ENCODE measurements around the gene SHLD1. TPM values are rescaled to one million over a fixed set of nuclear protein-coding genes. Genes with fewer than 3 reads are reported as not detected.
A peak's percentile ranks its signal among the peaks of the same experiment; 100 is the strongest.

Gene SHLD1
- total RNA-seq, 1 donor from 2014 or later = 4.1 TPM

DNA sequence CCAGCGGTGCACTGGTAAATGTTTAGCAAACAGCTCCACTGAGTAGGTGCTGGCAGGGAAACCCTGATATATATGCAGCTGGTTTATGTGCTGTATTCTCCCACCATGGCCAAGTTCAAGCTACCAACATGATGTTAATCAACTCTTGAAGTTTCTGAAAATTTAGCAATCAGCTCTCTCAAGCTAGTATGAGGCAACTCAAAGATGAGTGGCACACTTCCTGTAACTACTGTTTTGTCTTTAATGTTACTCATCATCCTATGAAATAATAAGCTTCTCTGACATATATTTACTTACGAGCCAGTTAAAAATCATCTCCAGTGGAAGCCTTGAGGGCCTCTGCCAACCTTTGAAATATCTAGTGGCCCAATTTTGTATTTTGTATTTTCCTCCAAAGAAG lies 145.4 kb downstream of the SHLD1 start:
- no peak for DNase-seq (ENCODE audit: extremely low spot score, unreplicated experiment)
- Mint-ChIP-seq H3K9me3 (ENCODE audit: unreplicated experiment) (no peaks in the 10 kb centered on the region), H3K4me3 (ENCODE audit: unreplicated experiment) (no peak overlapping the region), H3K27ac (ENCODE audit: unreplicated experiment) (no peak overlapping the region), H3K27me3 (ENCODE audit: unreplicated experiment) (peaks cover 40% of the 10 kb centered on the region), H3K36me3 (ENCODE audit: unreplicated experiment) (no peaks in the 10 kb centered on the region), H3K4me1 (ENCODE audit: unreplicated experiment) (no peaks in the 10 kb centered on the region)
- TF ChIP-seq, protein P1, sequence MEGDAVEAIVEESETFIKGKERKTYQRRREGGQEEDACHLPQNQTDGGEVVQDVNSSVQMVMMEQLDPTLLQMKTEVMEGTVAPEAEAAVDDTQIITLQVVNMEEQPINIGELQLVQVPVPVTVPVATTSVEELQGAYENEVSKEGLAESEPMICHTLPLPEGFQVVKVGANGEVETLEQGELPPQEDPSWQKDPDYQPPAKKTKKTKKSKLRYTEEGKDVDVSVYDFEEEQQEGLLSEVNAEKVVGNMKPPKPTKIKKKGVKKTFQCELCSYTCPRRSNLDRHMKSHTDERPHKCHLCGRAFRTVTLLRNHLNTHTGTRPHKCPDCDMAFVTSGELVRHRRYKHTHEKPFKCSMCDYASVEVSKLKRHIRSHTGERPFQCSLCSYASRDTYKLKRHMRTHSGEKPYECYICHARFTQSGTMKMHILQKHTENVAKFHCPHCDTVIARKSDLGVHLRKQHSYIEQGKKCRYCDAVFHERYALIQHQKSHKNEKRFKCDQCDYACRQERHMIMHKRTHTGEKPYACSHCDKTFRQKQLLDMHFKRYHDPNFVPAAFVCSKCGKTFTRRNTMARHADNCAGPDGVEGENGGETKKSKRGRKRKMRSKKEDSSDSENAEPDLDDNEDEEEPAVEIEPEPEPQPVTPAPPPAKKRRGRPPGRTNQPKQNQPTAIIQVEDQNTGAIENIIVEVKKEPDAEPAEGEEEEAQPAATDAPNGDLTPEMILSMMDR (IDR thresholded peaks at IDR 0.05) = no peak

DNA sequence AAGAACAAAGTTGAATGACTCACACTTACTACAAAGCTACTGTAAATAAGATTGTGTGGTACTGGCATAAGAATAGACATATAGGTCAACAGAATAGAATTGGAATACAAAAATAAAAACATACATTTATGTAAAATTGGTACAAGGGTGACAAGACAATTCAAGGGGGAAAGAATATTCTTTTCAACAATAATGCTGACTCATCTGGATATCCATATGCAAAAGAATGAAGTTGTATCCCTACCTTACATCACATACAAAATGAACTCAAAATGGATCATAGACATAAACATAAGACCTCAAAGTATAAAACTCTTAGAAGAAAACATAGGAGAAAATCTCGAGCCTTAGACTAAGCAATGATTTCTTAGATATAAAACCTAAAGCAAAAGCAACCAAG lies 149.2 kb downstream of the SHLD1 start:
- no peak for DNase-seq (ENCODE audit: extremely low spot score, unreplicated experiment)
- H3K9me3 Mint-ChIP-seq (ENCODE audit: unreplicated experiment) = no peaks in the 10 kb centered on the region
- H3K27me3 Mint-ChIP-seq (ENCODE audit: unreplicated experiment) = peaks cover 42% of the 10 kb centered on the region
- no peaks in the 10 kb centered on the region for H3K36me3 Mint-ChIP-seq (ENCODE audit: unreplicated experiment)
- TF ChIP-seq, protein P1 (IDR thresholded peaks at IDR 0.05) = no peak
- H3K27ac Mint-ChIP-seq (ENCODE audit: unreplicated experiment) = no peak overlapping the region
- H3K4me1 Mint-ChIP-seq (ENCODE audit: unreplicated experiment) = no peaks in the 10 kb centered on the region
- no peak overlapping the region for H3K4me3 Mint-ChIP-seq (ENCODE audit: unreplicated experiment)

DNA sequence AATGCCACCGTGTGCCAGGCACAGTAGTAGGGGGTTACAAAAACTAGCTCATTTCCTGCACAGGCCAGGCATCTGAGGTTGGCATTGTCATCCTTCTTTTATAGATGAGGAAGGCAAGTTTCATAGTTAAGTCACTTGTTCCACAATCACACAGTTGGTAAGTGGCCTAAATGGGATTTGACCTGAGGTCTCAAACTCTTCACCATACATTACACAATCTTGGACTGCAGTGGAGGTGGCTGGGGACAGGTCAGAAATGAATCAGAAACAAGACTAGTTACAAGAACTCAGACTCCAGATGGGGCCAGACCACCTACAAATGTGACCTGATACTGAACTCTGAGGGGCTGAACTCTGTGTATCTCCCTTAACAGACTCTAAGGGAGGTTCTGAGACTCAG lies 150.7 kb downstream of the SHLD1 start:
- no peaks in the 10 kb centered on the region for H3K9me3 Mint-ChIP-seq (ENCODE audit: unreplicated experiment)
- H3K27me3 Mint-ChIP-seq (ENCODE audit: unreplicated experiment) = peaks cover 40% of the 10 kb centered on the region

DNA sequence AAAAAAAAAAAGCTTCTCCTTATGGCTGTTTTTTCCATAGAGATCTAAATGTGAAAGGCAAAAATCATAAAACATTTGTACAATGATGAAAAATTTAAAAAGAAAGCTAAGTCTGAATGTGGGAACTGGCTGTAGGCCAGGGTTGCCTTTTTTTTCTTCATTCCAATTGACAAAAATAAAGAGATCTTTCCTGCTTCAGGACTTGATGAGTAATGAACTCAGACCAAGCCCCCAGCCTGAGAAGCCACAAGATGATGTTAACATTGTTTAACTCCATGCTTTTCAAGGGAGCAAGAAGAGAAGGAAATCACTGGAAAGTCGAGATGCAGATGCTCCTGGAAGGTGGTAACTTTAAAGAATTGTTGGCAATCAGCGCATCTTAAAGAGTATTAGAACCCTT lies 158.8 kb downstream of the SHLD1 start:
- DNase-seq (ENCODE audit: extremely low spot score, unreplicated experiment) = peak; percentile 21
- H3K4me1 Mint-ChIP-seq (ENCODE audit: unreplicated experiment) = peaks cover 9% of the 10 kb centered on the region
- no peak overlapping the region for H3K4me3 Mint-ChIP-seq (ENCODE audit: unreplicated experiment)

More for the DNA sequence above, 150.7 kb downstream of the SHLD1 start:
- Mint-ChIP-seq H3K27ac (ENCODE audit: unreplicated experiment) (no peak overlapping the region), H3K36me3 (ENCODE audit: unreplicated experiment) (no peaks in the 10 kb centered on the region), H3K4me3 (ENCODE audit: unreplicated experiment) (no peak overlapping the region), H3K4me1 (ENCODE audit: unreplicated experiment) (no peaks in the 10 kb centered on the region)
- no peak for DNase-seq (ENCODE audit: extremely low spot score, unreplicated experiment)
- TF ChIP-seq, protein P1 (IDR thresholded peaks at IDR 0.05) = no peak

DNA sequence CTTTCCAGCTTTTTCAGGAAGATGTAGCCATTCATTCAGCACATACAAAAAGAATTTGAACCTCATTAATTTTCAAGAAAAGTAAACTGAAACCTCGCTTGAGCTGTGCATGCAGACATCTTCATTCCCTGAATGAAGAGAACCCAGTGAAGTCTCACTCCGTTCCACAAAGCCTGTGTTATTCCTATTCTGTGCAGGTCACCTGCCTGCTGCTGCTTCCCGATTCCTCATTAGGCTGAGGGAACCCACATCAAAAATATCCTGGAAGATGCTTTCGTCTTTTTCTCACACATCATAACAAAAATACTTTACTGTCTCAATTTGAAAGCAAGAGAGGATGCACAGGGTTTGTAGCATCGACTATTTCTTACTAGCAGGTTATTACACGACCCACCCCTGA lies 160.0 kb downstream of the SHLD1 start:
- Mint-ChIP-seq H3K9me3 (ENCODE audit: unreplicated experiment) (no peaks in the 10 kb centered on the region), H3K4me3 (ENCODE audit: unreplicated experiment) (no peak overlapping the region), H3K4me1 (ENCODE audit: unreplicated experiment) (peaks cover 9% of the 10 kb centered on the region), H3K27ac (ENCODE audit: unreplicated experiment) (no peak overlapping the region), H3K27me3 (ENCODE audit: unreplicated experiment) (peaks cover 50% of the 10 kb centered on the region), H3K36me3 (ENCODE audit: unreplicated experiment) (no peaks in the 10 kb centered on the region)
- TF ChIP-seq, protein P1 (IDR thresholded peaks at IDR 0.05) = no peak
- no peak for DNase-seq (ENCODE audit: extremely low spot score, unreplicated experiment)

More for the DNA sequence above, 158.8 kb downstream of the SHLD1 start:
- H3K9me3 Mint-ChIP-seq (ENCODE audit: unreplicated experiment) = no peaks in the 10 kb centered on the region
- H3K36me3 Mint-ChIP-seq (ENCODE audit: unreplicated experiment) = no peaks in the 10 kb centered on the region
- TF ChIP-seq, protein P1 (IDR thresholded peaks at IDR 0.05) = no peak
- H3K27ac Mint-ChIP-seq (ENCODE audit: unreplicated experiment) = no peak overlapping the region
- H3K27me3 Mint-ChIP-seq (ENCODE audit: unreplicated experiment) = peaks cover 44% of the 10 kb centered on the region
